Cardiac fibroblast (primary cell): ENCODE measurements around the gene STIMATE.

Experiments
- DNase-seq, 2 donors: peaks; one replicate each; pipeline versions ENCODE4 v3.0.0 to v3.0.0-alpha.2; 2010; ENCODE audit warnings: low read depth in 2 of 2
- H3K4me3 ChIP-seq, 2 donors: replicated peaks in 1 of 2; 1 replicate in 1 of 2; 2 replicates in 1 of 2; pipeline ENCODE4 v1.5.1; 2011; ENCODE audit warnings: low read depth in 2 of 2, low read length in 2 of 2, mild to moderate bottlenecking in 2 of 2, moderate library complexity in 1 of 2
- CTCF ChIP-seq: IDR thresholded peaks from one replicate; pipeline ENCODE4 v1.5.1; 2011; ENCODE audit warnings: low read depth, mild to moderate bottlenecking, low read length, inconsistent platforms

The STIMATE gene

GRCh38 chr3:52859686-52860423, 37.5 kb downstream of the STIMATE start:
- DNase-seq, result no peak
- H3K4me3 ChIP-seq, result no peak overlapping the region
- no peak for TF ChIP-seq CTCF

- no peak for DNase-seq
- no peak overlapping the region for H3K4me3 ChIP-seq
- no peak for TF ChIP-seq CTCF
Observed at GRCh38 chr3:52857864-52858263, 39.5 kb downstream of the STIMATE start.

GRCh38 chr3:52857133-52857532, 40.2 kb downstream of the STIMATE start:
- no peak for DNase-seq
- TF ChIP-seq CTCF, result no peak
- no peak overlapping the region for H3K4me3 ChIP-seq

GRCh38 chr3:52856666-52857065, 40.7 kb downstream of the STIMATE start:
- DNase-seq, result no peak
- TF ChIP-seq CTCF, result no peak
- no peak overlapping the region for H3K4me3 ChIP-seq

GRCh38 chr3:52854013-52854412, 43.3 kb downstream of the STIMATE start:
- DNase-seq, result no peak
- H3K4me3 ChIP-seq, result no peak overlapping the region
- TF ChIP-seq CTCF, result no peak

GRCh38 chr3:52852419-52852818, 44.9 kb downstream of the STIMATE start:
- no peak for TF ChIP-seq CTCF

GRCh38 chr3:52851348-52851747, 46.0 kb downstream of the STIMATE start:
- no peak overlapping the region for H3K4me3 ChIP-seq
- peak; percentile 31 to 55 for DNase-seq

More at GRCh38 chr3:52852419-52852818, 44.9 kb downstream of the STIMATE start:
- no peak overlapping the region for H3K4me3 ChIP-seq
- DNase-seq, result no peak

More at GRCh38 chr3:52851348-52851747, 46.0 kb downstream of the STIMATE start:
- TF ChIP-seq CTCF, result peak; percentile 41
